HL-60 (cell line): ENCODE results near the gene COL6A3.

Source experiments
- DNase-seq, 2 experiments: peaks; one replicate each; pipeline ENCODE4 v3.0.0-alpha.2; 2010 to 2020; ENCODE audit warnings: low read depth in 1 of 2, low spot score in 1 of 2
- H3K27ac ChIP-seq: fragments of 250-450 bp; sonication (Bioruptor Pico); replicated peaks from 2 replicates; pipeline ENCODE4 v1.5.1; 2020; ENCODE audit warnings: mild to moderate bottlenecking, moderate library complexity
- H3K27me3 ChIP-seq: fragments of 250-450 bp; sonication (Bioruptor Pico); 2 replicates; pipeline ENCODE4 v1.5.1; 2021; ENCODE audit warnings: mild to moderate bottlenecking, moderate library complexity; ENCODE audit not compliant: insufficient read depth, poor library complexity, severe bottlenecking
- H3K4me3 ChIP-seq: replicated peaks from 2 replicates; pipeline ENCODE4 v1.5.1; 2011; ENCODE audit warnings: mild to moderate bottlenecking, control low read depth, low read length; ENCODE audit not compliant: insufficient read depth
- GABPA ChIP-seq: IDR thresholded peaks from 2 replicates; pipeline ENCODE4 v1.6.1; 2012; ENCODE audit warnings: low read depth
- POLR2AphosphoS5 ChIP-seq: IDR thresholded peaks from 2 replicates; pipeline ENCODE4 v1.6.1; 2012; ENCODE audit warnings: low read depth
- SPI1 ChIP-seq: IDR thresholded peaks from 2 replicates; pipeline ENCODE4 v1.6.1; 2012; ENCODE audit warnings: low read depth, mild to moderate bottlenecking, borderline replicate concordance
- TF ChIP-seq, protein P1 (sequence below): IDR thresholded peaks from 2 replicates; pipeline ENCODE4 v1.6.1; 2012; ENCODE audit warnings: low read depth; ENCODE audit not compliant: insufficient replicate concordance
- TF ChIP-seq, protein P2 (sequence below): IDR thresholded peaks from one replicate; pipeline ENCODE4 v1.5.1; 2011; ENCODE audit warnings: low read length, control low read depth, inconsistent platforms; ENCODE audit not compliant: insufficient read depth

Gene COL6A3

DNA sequence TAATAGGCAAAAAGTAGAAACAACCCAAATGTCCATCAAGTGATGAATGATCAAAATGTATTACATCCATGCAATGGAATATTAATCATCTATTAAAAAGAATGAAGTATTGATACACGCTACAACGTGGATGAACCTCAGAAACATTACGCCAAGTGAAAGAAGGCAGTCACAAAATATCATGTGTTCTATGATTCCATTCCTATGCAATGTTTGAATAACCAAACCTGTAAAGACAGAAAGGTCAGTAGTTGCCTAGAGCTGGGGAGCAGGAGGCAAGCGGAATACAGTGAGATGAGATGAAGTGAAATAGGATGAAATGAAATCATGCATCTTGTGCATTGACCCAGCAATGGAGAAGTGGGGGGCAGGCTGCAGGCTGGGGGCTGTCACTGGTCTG, 17.9 kb upstream of the COL6A3 start:
- TF ChIP-seq, protein P1, sequence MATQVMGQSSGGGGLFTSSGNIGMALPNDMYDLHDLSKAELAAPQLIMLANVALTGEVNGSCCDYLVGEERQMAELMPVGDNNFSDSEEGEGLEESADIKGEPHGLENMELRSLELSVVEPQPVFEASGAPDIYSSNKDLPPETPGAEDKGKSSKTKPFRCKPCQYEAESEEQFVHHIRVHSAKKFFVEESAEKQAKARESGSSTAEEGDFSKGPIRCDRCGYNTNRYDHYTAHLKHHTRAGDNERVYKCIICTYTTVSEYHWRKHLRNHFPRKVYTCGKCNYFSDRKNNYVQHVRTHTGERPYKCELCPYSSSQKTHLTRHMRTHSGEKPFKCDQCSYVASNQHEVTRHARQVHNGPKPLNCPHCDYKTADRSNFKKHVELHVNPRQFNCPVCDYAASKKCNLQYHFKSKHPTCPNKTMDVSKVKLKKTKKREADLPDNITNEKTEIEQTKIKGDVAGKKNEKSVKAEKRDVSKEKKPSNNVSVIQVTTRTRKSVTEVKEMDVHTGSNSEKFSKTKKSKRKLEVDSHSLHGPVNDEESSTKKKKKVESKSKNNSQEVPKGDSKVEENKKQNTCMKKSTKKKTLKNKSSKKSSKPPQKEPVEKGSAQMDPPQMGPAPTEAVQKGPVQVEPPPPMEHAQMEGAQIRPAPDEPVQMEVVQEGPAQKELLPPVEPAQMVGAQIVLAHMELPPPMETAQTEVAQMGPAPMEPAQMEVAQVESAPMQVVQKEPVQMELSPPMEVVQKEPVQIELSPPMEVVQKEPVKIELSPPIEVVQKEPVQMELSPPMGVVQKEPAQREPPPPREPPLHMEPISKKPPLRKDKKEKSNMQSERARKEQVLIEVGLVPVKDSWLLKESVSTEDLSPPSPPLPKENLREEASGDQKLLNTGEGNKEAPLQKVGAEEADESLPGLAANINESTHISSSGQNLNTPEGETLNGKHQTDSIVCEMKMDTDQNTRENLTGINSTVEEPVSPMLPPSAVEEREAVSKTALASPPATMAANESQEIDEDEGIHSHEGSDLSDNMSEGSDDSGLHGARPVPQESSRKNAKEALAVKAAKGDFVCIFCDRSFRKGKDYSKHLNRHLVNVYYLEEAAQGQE: no peak
- TF ChIP-seq POLR2AphosphoS5 (no peak), GABPA (no peak), SPI1 (no peak)
- TF ChIP-seq, protein P2, sequence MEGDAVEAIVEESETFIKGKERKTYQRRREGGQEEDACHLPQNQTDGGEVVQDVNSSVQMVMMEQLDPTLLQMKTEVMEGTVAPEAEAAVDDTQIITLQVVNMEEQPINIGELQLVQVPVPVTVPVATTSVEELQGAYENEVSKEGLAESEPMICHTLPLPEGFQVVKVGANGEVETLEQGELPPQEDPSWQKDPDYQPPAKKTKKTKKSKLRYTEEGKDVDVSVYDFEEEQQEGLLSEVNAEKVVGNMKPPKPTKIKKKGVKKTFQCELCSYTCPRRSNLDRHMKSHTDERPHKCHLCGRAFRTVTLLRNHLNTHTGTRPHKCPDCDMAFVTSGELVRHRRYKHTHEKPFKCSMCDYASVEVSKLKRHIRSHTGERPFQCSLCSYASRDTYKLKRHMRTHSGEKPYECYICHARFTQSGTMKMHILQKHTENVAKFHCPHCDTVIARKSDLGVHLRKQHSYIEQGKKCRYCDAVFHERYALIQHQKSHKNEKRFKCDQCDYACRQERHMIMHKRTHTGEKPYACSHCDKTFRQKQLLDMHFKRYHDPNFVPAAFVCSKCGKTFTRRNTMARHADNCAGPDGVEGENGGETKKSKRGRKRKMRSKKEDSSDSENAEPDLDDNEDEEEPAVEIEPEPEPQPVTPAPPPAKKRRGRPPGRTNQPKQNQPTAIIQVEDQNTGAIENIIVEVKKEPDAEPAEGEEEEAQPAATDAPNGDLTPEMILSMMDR: no peak
- Histone ChIP-seq H3K27ac (no peak overlapping the region), H3K4me3 (no peak overlapping the region)

DNA sequence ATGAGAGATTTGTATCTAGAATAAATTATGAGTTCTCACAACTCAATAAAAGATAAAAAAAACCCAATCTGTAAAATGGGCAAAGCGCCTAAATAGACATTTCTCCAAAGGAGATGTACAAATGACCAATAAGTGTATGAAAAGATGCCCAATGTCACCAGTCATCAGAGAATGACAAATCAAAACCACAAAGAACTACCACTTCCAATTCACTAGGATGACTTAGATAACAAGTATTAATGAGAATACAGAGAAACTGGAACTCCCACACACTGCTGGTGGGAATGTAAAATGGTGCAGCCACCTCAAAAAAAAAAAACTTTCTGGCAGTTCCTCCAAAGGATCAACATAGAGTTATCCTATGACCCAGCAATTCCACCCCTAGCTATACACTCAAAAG, 17.4 kb upstream of the COL6A3 start:
- Histone ChIP-seq H3K27ac (no peak overlapping the region), H3K27me3 (no peaks in the 10 kb centered on the region), H3K4me3 (no peak overlapping the region)
- DNase-seq: no peak
- TF ChIP-seq SPI1 (no peak), POLR2AphosphoS5 (no peak), GABPA (no peak)
- TF ChIP-seq, protein P1: no peak
- TF ChIP-seq, protein P2: no peak

More for the DNA sequence above, 17.9 kb upstream of the COL6A3 start:
- no peak for DNase-seq
- H3K27me3 ChIP-seq: no peaks in the 10 kb centered on the region

DNA sequence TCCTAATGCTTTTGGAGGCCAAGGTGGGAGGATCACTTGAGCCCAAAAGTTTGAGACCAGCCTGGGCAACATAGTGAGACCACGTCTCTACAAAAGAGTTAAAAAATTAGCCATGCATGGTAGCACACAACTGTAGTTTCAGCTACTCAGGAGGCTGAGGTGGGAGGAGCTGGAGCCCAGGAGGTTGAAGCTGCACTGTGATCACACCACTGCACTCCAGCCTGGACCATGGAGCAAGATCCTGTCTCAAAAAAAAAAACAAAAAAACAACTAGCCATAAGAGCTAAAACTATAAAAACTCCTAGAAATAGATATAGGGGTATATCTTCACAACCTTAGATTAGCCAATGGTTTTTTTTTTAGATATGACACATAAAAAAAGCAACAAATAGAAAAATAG, 16.9 kb upstream of the COL6A3 start:
- no peak for DNase-seq
- Histone ChIP-seq H3K4me3 (no peak overlapping the region), H3K27me3 (no peaks in the 10 kb centered on the region), H3K27ac (no peak overlapping the region)
- TF ChIP-seq, protein P1: no peak
- TF ChIP-seq POLR2AphosphoS5 (no peak), SPI1 (no peak), GABPA (no peak)
- TF ChIP-seq, protein P2: no peak
